AG09309 (cell line): ENCODE results near the gene KLHL36.
A peak's percentile ranks its signal among the peaks of the same experiment; 100 is the strongest.

Source experiments
- DNase-seq: peaks from one replicate; pipeline ENCODE4 v3.0.0-alpha.2; 2010; ENCODE audit warnings: low read depth
- H3K4me3 ChIP-seq: 2 replicates; pipeline ENCODE4 v1.5.1; 2011; ENCODE audit warnings: mild to moderate bottlenecking, low read depth, low read length, moderate library complexity; ENCODE audit not compliant: control insufficient read depth
- TF ChIP-seq, protein P1 (sequence below): IDR thresholded peaks from 2 replicates; pipeline ENCODE4 v1.5.1; 2011; ENCODE audit warnings: mild to moderate bottlenecking, low read depth, low read length, inconsistent platforms; ENCODE audit not compliant: insufficient read depth, control insufficient read depth; ENCODE audit errors: missing control alignments

Gene KLHL36

DNA sequence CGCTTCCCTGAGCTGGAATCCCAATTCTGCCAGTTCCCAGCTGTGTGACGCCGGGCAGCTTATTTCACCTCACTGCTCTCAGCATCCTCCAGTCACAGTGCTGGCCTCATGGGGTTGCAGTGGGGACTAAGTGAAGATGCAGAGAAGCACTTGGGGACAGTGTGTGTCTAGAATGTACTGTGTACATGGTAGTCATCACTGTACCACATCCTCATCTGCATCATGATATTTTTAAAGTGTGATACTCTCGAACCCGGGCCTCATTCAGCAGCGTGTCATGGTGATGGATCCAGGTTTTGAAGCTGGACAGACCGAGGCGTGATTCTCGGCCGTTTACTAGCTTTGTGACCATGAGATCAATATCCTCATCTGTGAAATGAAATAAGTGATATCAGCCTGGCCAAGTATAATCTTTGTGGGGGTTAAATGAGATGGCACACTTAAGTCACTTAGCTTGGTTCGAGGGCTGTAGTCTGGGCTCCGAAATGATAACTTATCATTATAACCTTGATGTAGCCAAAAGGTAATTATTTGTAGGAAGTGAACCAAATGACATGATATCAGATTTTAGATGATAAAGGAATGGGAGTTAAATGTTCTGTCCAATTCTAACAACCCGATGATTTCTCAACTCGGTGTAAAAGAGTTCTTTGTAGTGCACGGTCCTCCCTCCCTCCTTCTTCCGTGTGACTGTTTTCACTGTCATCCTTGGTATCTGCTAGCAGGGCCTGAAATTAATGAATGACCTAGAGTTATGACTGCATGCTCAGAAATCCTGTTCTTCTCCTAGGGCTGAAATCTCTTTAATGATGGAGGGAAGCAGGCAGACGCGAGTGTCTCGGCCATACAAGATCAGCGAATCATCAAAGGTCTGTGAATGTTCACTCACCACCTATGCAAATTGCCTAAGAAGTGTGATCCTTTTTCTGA is 2.0 kb downstream of the KLHL36 start:
- no peak overlapping the region for H3K4me3 ChIP-seq
- TF ChIP-seq, protein P1, sequence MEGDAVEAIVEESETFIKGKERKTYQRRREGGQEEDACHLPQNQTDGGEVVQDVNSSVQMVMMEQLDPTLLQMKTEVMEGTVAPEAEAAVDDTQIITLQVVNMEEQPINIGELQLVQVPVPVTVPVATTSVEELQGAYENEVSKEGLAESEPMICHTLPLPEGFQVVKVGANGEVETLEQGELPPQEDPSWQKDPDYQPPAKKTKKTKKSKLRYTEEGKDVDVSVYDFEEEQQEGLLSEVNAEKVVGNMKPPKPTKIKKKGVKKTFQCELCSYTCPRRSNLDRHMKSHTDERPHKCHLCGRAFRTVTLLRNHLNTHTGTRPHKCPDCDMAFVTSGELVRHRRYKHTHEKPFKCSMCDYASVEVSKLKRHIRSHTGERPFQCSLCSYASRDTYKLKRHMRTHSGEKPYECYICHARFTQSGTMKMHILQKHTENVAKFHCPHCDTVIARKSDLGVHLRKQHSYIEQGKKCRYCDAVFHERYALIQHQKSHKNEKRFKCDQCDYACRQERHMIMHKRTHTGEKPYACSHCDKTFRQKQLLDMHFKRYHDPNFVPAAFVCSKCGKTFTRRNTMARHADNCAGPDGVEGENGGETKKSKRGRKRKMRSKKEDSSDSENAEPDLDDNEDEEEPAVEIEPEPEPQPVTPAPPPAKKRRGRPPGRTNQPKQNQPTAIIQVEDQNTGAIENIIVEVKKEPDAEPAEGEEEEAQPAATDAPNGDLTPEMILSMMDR: no peak
- peak; percentile 42 for DNase-seq

- no peak for DNase-seq
- H3K4me3 ChIP-seq: no peak overlapping the region
- TF ChIP-seq, protein P1: no peak
Observed at GRCh38 chr16:84652566-84652965, 4.3 kb downstream of the KLHL36 start.

GRCh38 chr16:84654238-84654637 is 5.9 kb downstream of the KLHL36 start:
- no peak overlapping the region for H3K4me3 ChIP-seq
- DNase-seq: no peak
- TF ChIP-seq, protein P1: no peak

- H3K4me3 ChIP-seq: no peak overlapping the region
- TF ChIP-seq, protein P1: no peak
- no peak for DNase-seq
Observed at GRCh38 chr16:84654998-84655397, 6.7 kb downstream of the KLHL36 start.

GRCh38 chr16:84656649-84657048 is 8.3 kb downstream of the KLHL36 start:
- DNase-seq: no peak
- TF ChIP-seq, protein P1: no peak
- no peak overlapping the region for H3K4me3 ChIP-seq

- no peak overlapping the region for H3K4me3 ChIP-seq
- DNase-seq: no peak
- TF ChIP-seq, protein P1: no peak
Observed at GRCh38 chr16:84657229-84657837, 9.0 kb downstream of the KLHL36 start.
